IPS DF 6.9 (cell line): ENCODE measurements around the gene TRPV3.
"Not testable (repeated sequence)": the region's sequence is repeated elsewhere in the genome, so short reads cannot be mapped to it uniquely, and the experiment has no call there.

Experiments
- DNase-seq: peaks from one replicate; pipeline ENCODE4 v3.0.0-alpha.2; 2013; ENCODE audit warnings: low read depth, low spot score
- H3K27ac ChIP-seq: one replicate; pipeline ENCODE4 v1.5.1; 2013; ENCODE audit warnings: low read length, control low read depth
- H3K27me3 ChIP-seq: 2 replicates; pipeline ENCODE4 v1.6.1; 2013; ENCODE audit warnings: mild to moderate bottlenecking, low read length; ENCODE audit not compliant: control insufficient read depth, insufficient read depth
- H3K36me3 ChIP-seq: 2 replicates; pipeline ENCODE4 v1.6.1; 2013; ENCODE audit warnings: low read length; ENCODE audit not compliant: control insufficient read depth, insufficient read depth
- H3K4me1 ChIP-seq: 2 replicates; pipeline ENCODE4 v1.6.1; 2013; ENCODE audit warnings: low read length; ENCODE audit not compliant: control insufficient read depth, insufficient read depth
- H3K4me3 ChIP-seq: 2 replicates; pipeline ENCODE4 v1.5.1; 2013; ENCODE audit warnings: mild to moderate bottlenecking, low read length
- H3K9me3 ChIP-seq: 2 replicates; pipeline ENCODE4 v1.6.1; 2013; ENCODE audit warnings: low read length, inconsistent platforms; ENCODE audit not compliant: control insufficient read depth, insufficient read depth
- WGBS: extraction: QIAGEN DNeasy Blood & Tissue Kit; methylation state at CpG from one replicate; pipeline ENCODE4 v1.1.7; 2013; ENCODE audit warnings: mixed read lengths, missing lambda C conversion rate; ENCODE audit not compliant: insufficient read length, insufficient coverage; 5-methylcytosine and 5-hydroxymethylcytosine counted together

Gene TRPV3

GRCh38 chr17:3574231-3574630 is 16.6 kb upstream of the TRPV3 start:
- Histone ChIP-seq H3K27me3 (no peaks in the 10 kb centered on the region), H3K36me3 (peaks cover 9% of the 10 kb centered on the region; the same call in 1 of the 2 replicates), H3K9me3 (no peaks in the 10 kb centered on the region), H3K27ac (no peak overlapping the region), H3K4me1 (no peaks in the 10 kb centered on the region), H3K4me3 (no peak overlapping the region)
- no CpG with 5 or more reads among the region's 7 CpGs for whole genome bisulfite sequencing
- DNase-seq, result no peak

DNA sequence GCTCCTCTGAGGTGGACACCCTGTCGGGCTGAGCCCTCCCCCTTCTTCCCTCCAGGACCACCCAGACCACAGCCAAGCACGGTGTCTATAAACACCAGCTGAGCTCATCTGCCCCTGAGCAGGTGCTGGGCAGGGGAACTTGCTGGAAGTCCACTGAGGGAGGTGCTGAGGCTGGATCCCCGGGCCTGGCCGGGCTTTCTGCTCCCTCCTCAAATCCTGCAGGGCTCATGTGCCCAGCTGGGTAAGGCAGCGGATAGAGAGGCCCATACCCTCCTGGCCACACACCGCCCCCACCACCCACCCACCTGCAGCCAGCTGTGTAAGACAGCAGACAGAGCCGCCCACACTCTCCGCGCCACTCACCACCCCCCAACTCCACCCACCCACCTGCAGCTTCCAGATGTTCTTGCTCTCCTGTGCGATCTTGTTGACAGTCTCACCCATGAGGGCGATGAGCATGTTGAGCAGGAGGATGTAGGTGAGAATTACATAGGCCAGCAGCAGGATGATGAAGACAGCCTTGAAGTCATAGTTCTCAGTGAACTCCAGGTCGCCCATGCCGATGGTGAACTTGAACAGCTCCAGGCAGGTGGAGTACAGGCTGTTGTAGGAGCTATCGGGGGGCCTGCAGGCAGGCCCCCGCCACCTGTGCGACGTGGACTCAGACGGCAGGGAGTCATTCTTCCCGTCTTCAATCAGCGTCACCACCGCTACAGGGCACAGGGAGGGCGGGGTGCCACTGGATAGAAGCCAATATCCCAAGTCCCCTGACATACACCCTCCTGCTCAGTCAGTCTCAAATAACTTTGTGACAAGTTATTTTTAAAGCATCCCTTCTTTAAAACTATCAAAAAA is 15.9 kb upstream of the TRPV3 start:
- WGBS, result no CpG with 5 or more reads among the region's 22 CpGs

GRCh38 chr17:3572231-3572630 is 14.6 kb upstream of the TRPV3 start:
- no peak overlapping the region for H3K4me3 ChIP-seq
- no CpG with 5 or more reads among the region's 7 CpGs for WGBS
- H3K9me3 ChIP-seq, result no peaks in the 10 kb centered on the region
- peaks cover 9% of the 10 kb centered on the region; the same call in 1 of the 2 replicates for H3K36me3 ChIP-seq
- no peaks in the 10 kb centered on the region for H3K27me3 ChIP-seq
- H3K4me1 ChIP-seq, result no peaks in the 10 kb centered on the region
- no peak for DNase-seq
- H3K27ac ChIP-seq, result no peak overlapping the region

More for the DNA sequence above, 15.9 kb upstream of the TRPV3 start:
- no peak for DNase-seq
- Histone ChIP-seq H3K27me3 (no peaks in the 10 kb centered on the region), H3K36me3 (peaks cover 9% of the 10 kb centered on the region; the same call in 1 of the 2 replicates), H3K9me3 (no peaks in the 10 kb centered on the region), H3K27ac (no peak overlapping the region), H3K4me3 (no peak overlapping the region), H3K4me1 (no peaks in the 10 kb centered on the region)

DNA sequence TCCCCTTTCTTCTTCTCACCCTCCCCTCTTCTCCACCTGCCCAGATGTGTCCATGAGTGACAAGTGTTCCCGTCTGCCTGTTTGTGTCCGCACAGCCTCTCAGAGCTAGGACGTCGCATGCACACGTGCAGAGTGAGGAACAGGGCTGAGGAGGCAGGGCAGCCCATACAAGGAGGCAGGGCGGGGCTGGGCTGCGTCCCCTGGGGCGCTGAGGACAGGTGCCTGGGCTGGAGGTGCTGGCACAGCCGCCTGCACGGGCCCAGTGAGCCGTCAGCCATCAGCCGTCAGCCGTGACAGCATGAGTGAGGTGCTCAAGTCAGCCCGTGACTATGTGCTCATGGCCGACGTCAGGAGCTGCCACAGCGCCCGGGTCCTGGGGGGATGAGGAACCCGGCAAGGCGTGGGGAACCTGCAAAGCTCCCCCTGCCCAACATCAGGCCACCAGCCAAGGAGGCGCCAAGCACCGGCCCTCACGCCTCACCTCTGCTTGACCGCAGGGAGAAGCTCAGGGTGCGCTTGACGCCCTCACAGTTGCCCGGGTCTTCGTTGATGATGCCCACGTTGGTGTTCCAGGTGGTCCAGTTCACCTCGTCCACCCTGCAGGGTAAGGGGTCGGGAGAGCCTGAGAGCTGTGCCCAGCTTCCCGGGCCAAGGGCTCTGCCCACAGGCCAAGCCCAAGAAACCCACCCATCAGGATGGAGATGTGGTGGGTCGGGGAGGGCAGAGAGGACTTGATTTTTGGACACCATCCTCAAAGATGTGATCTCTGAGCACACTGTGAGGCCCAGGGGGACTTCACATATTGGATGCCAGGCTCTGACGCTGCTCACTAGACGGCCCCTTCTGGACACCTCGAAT is 13.7 kb upstream of the TRPV3 start:
- Histone ChIP-seq H3K9me3 (no peaks in the 10 kb centered on the region), H3K27ac (no peak overlapping the region), H3K36me3 (peaks cover 9% of the 10 kb centered on the region; the same call in 1 of the 2 replicates), H3K27me3 (no peaks in the 10 kb centered on the region), H3K4me3 (no peak overlapping the region), H3K4me1 (no peaks in the 10 kb centered on the region)
- WGBS, result no CpG with 5 or more reads among the region's 36 CpGs
- DNase-seq, result no peak

GRCh38 chr17:3569534-3570137 is 12.0 kb upstream of the TRPV3 start:
- no peaks in the 10 kb centered on the region for H3K4me1 ChIP-seq
- H3K36me3 ChIP-seq, result peaks cover 9% of the 10 kb centered on the region; the same call in 1 of the 2 replicates
- H3K27me3 ChIP-seq, result no peaks in the 10 kb centered on the region
- no peak overlapping the region for H3K27ac ChIP-seq
- no peaks in the 10 kb centered on the region for H3K9me3 ChIP-seq
- H3K4me3 ChIP-seq, result no peak overlapping the region
- DNase-seq, result no peak
- WGBS, result no CpG with 5 or more reads among the region's 9 CpGs

GRCh38 chr17:3566551-3566950 is 8.9 kb upstream of the TRPV3 start:
- no peak overlapping the region for H3K27ac ChIP-seq
- no peak for DNase-seq
- WGBS, result no CpG with 5 or more reads among the region's 12 CpGs
- no peaks in the 10 kb centered on the region for H3K9me3 ChIP-seq
- H3K4me3 ChIP-seq, result no peak overlapping the region
- H3K36me3 ChIP-seq, result peaks cover 9% of the 10 kb centered on the region; the same call in 1 of the 2 replicates
- H3K27me3 ChIP-seq, result no peaks in the 10 kb centered on the region
- no peaks in the 10 kb centered on the region for H3K4me1 ChIP-seq

- no peak for DNase-seq
- Histone ChIP-seq H3K4me1 (no peaks in the 10 kb centered on the region), H3K27me3 (no peaks in the 10 kb centered on the region), H3K4me3 (no peak overlapping the region), H3K9me3 (no peaks in the 10 kb centered on the region), H3K36me3 (peaks cover 2% of the 10 kb centered on the region; the same call in 1 of the 2 replicates), H3K27ac (no peak overlapping the region)
- WGBS, result no CpG with 5 or more reads among the region's 4 CpGs
These were observed 7.5 kb upstream of the TRPV3 start for GRCh38 chr17:3565143-3565542.

GRCh38 chr17:3564241-3564640 is 6.6 kb upstream of the TRPV3 start:
- not testable (repeated sequence) for H3K36me3 ChIP-seq, H3K9me3 ChIP-seq, DNase-seq, H3K4me3 ChIP-seq, H3K27ac ChIP-seq, H3K4me1 ChIP-seq, H3K27me3 ChIP-seq
- no CpG with 5 or more reads among the region's 28 CpGs for WGBS

DNA sequence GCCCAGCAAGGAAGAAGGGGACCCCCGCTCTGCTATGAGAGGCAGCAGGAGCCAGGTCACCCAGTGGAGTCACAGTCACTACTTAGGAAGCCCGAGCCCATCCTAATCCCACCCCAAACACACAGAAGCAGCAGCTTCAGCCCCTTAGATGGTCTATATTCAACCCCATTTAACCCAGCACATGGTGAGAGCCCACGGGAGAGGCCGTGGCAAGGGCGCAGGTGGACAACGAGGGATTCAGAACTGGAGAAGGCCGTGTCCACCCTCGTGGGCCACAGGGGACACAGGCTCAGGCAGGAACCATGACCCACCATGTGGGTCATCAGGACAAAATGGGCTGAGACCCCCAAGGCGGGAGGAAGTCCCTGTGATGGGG is 1.6 kb upstream of the TRPV3 start:
- DNase-seq, result no peak
- WGBS, result no CpG with 5 or more reads among the region's 9 CpGs
- Histone ChIP-seq H3K4me3 (no peak overlapping the region), H3K27ac (no peak overlapping the region), H3K36me3 (no peaks in the 10 kb centered on the region), H3K27me3 (no peaks in the 10 kb centered on the region), H3K9me3 (no peaks in the 10 kb centered on the region), H3K4me1 (no peaks in the 10 kb centered on the region; the same call in 1 of the 2 replicates)

- H3K4me1 ChIP-seq, result no peaks in the 10 kb centered on the region; the same call in 1 of the 2 replicates
- DNase-seq, result no peak
These were observed 1.1 kb upstream of the TRPV3 start for GRCh38 chr17:3558603-3559269.

More at GRCh38 chr17:3558603-3559269, 1.1 kb upstream of the TRPV3 start:
- Histone ChIP-seq H3K27ac (no peak overlapping the region), H3K27me3 (no peaks in the 10 kb centered on the region), H3K4me3 (no peak overlapping the region), H3K36me3 (no peaks in the 10 kb centered on the region), H3K9me3 (no peaks in the 10 kb centered on the region)
- WGBS, result no CpG with 5 or more reads among the region's 25 CpGs
